ENCODE measurements around the gene RPL31.
A peak's percentile ranks its signal among the peaks of the same experiment; 100 is the strongest.

RPL31 gene

DNA sequence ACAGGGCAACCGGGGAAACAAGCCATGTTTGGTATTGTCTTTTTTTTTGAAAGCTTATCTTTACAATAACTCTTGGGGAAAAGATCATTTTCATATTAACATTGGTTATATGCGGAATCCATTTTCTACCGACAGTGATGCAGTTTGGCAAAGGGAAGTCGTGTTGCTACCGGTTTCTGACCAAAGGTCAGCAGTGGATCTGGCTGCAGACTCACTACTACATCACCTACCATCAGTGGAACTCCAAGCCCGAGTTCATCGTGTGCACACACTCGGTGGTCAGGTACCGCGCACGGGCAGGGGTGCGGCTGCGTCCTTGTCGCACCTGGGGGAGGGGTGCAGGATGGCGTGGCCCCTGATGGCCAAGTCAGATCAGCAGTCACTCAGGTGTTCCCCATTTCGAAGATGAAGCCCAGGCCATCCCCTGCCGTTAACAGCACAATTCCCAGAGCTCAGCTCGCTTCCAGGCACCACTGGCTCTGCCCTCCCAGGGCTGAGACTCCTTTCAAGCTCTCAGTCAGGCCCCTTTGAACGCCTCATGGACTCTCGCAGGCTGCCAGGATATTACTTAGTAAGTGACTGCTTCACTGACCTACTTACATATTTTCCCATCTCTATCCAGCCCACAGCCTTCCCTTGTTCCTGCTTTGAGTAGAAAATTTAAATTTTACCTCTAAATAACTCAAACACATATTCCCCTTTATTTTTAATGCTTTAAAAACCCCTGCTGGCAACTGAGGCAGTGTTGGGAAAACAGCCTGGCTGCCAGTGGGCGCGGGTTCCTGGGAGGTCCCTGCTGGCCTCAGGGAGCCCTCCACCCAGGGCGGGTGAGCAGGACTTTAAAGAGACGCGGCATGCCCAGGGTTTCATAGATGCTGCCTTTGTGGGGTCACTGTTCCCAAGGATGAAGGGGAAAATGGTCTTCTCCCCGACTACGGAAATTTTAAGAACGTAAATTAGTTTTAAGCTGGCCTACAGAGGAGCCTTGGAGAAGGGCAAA, 33.6 kb upstream of the RPL31 start:
- Histone ChIP-seq H3K4me3 (no peak overlapping the region), H3K27me3 (no peaks in the 10 kb centered on the region), H3K27ac (no peak overlapping the region), H3K4me1 (peaks cover 0 to 7% (median 0%) of the 10 kb centered on the region in 4 donors), H3K36me3 (peaks cover 0 to 38% (median 12%) of the 10 kb centered on the region in 3 donors), H3K9me3 (no peaks in the 10 kb centered on the region)
- intact Hi-C loops (cut with DNase I; ENCODE audit: low total_unique reads): no loop called here
- TF ChIP-seq, protein P1, sequence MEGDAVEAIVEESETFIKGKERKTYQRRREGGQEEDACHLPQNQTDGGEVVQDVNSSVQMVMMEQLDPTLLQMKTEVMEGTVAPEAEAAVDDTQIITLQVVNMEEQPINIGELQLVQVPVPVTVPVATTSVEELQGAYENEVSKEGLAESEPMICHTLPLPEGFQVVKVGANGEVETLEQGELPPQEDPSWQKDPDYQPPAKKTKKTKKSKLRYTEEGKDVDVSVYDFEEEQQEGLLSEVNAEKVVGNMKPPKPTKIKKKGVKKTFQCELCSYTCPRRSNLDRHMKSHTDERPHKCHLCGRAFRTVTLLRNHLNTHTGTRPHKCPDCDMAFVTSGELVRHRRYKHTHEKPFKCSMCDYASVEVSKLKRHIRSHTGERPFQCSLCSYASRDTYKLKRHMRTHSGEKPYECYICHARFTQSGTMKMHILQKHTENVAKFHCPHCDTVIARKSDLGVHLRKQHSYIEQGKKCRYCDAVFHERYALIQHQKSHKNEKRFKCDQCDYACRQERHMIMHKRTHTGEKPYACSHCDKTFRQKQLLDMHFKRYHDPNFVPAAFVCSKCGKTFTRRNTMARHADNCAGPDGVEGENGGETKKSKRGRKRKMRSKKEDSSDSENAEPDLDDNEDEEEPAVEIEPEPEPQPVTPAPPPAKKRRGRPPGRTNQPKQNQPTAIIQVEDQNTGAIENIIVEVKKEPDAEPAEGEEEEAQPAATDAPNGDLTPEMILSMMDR (IDR thresholded peaks at IDR 0.05): no peak
- peak in 1 of 2 donors; percentile 45 for DNase-seq

DNA sequence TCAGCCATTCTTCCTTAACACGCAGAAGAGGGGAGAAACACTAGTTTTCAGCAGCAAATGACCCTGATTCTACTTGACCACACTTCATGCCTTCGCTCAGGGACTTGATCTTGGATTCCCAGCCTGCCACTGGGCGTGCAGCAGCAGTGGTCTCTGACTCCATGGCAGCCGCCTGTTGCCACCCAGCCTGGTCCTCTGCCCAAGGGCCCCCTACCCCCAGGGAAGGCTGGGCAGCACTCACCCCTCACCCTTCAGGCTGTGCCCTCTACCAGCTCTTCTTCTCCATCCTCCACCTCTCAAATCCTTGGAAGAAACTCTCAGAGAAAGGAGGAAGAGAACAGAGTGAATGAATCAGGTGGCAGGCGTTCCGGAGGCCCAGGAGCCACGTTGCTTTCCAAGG, 32.1 kb upstream of the RPL31 start:
- TF ChIP-seq, protein P1 (IDR thresholded peaks at IDR 0.05): no peak
- no peak for DNase-seq
- intact Hi-C loops (cut with DNase I; ENCODE audit: low total_unique reads): no loop called here
- no peak overlapping the region for H3K27ac ChIP-seq
- no peaks in the 10 kb centered on the region for H3K27me3 ChIP-seq
- H3K4me3 ChIP-seq: no peak overlapping the region
- H3K4me1 ChIP-seq: peaks cover 0 to 3% (median 0%) of the 10 kb centered on the region in 4 donors
- H3K9me3 ChIP-seq: no peaks in the 10 kb centered on the region
- peaks cover 0 to 51% (median 13%) of the 10 kb centered on the region in 3 donors for H3K36me3 ChIP-seq

DNA sequence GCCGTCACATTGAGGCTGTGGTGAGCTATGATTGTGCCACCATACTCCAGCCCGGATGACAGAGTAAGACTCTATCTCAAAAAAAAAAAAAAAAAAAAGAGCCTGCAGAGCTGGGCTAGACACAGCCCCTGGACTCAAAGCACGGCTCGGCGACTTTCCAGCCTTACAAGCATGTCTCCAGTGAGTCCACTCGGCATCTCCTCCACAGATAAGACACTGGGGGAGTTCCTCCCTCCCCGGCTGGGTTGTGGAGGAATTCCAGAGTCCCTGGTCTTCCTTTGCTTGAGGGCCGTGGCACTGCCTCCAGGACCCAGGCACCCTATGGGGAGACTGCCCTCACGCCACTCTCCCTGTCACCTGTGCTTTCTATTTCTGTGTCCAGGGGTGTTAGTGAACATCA, 30.9 kb upstream of the RPL31 start:
- H3K27me3 ChIP-seq: no peaks in the 10 kb centered on the region
- DNase-seq: peak in 1 of 2 donors; percentile 31
- intact Hi-C loops (cut with DNase I; ENCODE audit: low total_unique reads): no loop called here
- H3K9me3 ChIP-seq: no peaks in the 10 kb centered on the region
- no peak overlapping the region for H3K27ac ChIP-seq
- H3K4me1 ChIP-seq: no peaks in the 10 kb centered on the region
- H3K36me3 ChIP-seq: peaks cover 0 to 63% (median 25%) of the 10 kb centered on the region in 3 donors
- TF ChIP-seq, protein P1 (IDR thresholded peaks at IDR 0.05): no peak
- H3K4me3 ChIP-seq: no peak overlapping the region

DNA sequence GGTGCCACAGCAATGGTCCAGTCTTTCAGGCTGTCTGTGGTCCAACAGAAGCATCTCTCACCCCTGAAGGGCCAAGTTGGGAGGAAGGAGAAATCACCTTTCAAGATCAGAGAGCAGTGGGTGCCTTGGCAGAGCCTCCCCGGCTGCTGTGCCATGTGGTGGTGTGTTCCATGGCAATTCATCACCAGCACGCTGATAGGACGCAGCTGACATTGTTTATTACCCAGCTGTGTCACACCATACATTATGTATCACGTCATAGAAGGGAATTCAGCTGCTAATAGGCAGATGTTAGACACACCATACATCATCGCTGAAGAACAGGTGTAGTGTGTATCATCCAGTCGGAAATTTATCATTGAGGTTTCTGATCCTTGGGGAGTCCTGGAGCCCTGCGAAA, 29.6 kb upstream of the RPL31 start:
- TF ChIP-seq, protein P1 (IDR thresholded peaks at IDR 0.05): no peak
- no peaks in the 10 kb centered on the region for H3K9me3 ChIP-seq
- H3K4me1 ChIP-seq: no peaks in the 10 kb centered on the region
- H3K27me3 ChIP-seq: no peaks in the 10 kb centered on the region
- peaks cover 0 to 70% (median 27%) of the 10 kb centered on the region in 3 donors for H3K36me3 ChIP-seq
- H3K4me3 ChIP-seq: no peak overlapping the region
- DNase-seq: peak in 1 of 2 donors; percentile 29
- intact Hi-C loops (cut with DNase I; ENCODE audit: low total_unique reads): no loop called here
- no peak overlapping the region for H3K27ac ChIP-seq

DNA sequence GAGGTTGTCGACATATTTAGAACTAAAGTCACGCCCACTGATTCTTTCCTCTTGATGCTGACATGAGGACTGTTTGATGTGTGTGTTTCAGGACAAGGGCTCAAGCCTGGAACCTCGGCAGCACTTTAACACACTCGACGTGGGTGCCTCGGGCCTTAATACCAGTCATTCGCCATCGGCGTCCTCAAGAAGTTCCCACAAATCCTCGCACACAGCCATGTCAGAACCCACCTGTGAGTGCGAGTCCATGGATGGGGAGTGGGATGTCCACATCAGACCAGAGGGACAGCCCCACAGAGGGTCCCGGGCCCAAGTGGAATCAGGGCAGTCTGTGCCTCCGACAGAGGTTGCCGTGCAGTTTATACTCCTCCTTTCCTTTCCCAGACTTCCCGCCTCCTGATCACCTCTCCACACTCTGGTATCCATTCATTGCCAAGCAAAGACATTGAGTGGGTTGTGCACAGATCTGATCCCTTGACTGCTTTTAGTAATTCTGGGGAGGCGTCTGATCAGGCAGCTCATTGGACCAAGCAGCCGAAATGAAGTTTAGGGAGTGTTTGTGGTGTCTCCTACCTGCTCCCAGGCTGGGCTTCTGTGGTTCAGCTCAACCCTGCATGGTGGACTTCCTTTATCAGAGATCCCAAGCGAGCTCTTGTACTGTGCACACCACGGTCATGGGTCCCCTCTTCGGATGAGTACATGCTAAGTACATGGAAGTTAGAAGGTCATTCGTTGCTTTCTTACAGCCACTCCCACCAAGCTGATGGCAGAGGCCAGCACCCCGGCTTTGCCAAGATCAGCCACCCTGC, 27.2 kb upstream of the RPL31 start:
- intact Hi-C loops (cut with DNase I; ENCODE audit: low total_unique reads): loop anchor here (5.0 kb wide), 1 partner anchor 158 kb away; no protein-coding TSS in a partner anchor
- H3K27ac ChIP-seq: no peak overlapping the region
- no peak for DNase-seq

More for the DNA sequence above, 27.2 kb upstream of the RPL31 start:
- TF ChIP-seq, protein P1 (IDR thresholded peaks at IDR 0.05): no peak
- H3K4me1 ChIP-seq: peaks cover 0 to 23% (median 3%) of the 10 kb centered on the region in 4 donors
- H3K36me3 ChIP-seq: peaks cover 0 to 62% (median 22%) of the 10 kb centered on the region in 3 donors
- H3K9me3 ChIP-seq: no peaks in the 10 kb centered on the region
- H3K27me3 ChIP-seq: no peaks in the 10 kb centered on the region
- H3K4me3 ChIP-seq: no peak overlapping the region
